Anterior cingulate cortex (tissue), 58 donors: ENCODE results near the gene SAT2.
"Not testable (repeated sequence)": the region's sequence is repeated elsewhere in the genome, so short reads cannot be mapped to it uniquely, and the experiment has no call there.

ENCODE experiments used
- DNase-seq, 58 donors: peaks; one replicate each; lab custom pipeline; 2025; lab: John Stamatoyannopoulos, UW

Gene SAT2

GRCh38 chr17:7627250-7628121 lies at the start of gene SAT2:
TSS of gene SAT2 (minus strand) at chr17:7627821. CDS start at chr17:7627635, 186 bp downstream.
- peak; percentile 52 to 97 (median 92) for DNase-seq

- DNase-seq: no peak
Observed at GRCh38 chr17:7676533-7676932, 48.9 kb upstream of the SAT2 start.

GRCh38 chr17:7674934-7675333 lies 47.3 kb upstream of the SAT2 start:
- no peak for DNase-seq

- DNase-seq: no peak
Observed at GRCh38 chr17:7673239-7673638, 45.6 kb upstream of the SAT2 start.

- no peak for DNase-seq
Observed at GRCh38 chr17:7668482-7668881, 40.9 kb upstream of the SAT2 start.

GRCh38 chr17:7667656-7668406 lies 40.2 kb upstream of the SAT2 start:
- DNase-seq: peak in 52 of 58 donors; percentile 21 to 93 (median 74)

- peak in 52 of 58 donors; percentile 22 to 90 (median 66) for DNase-seq
Observed at GRCh38 chr17:7656958-7657609, 29.5 kb upstream of the SAT2 start.

- no peak for DNase-seq
Observed at GRCh38 chr17:7655541-7655840, 27.9 kb upstream of the SAT2 start.

GRCh38 chr17:7654832-7655540 lies 27.4 kb upstream of the SAT2 start:
- DNase-seq: peak in 2 of 58 donors; percentile 4 to 40

- DNase-seq: peak in 3 of 58 donors; percentile 10 to 21 (median 11)
Observed at GRCh38 chr17:7652388-7653356, 25.1 kb upstream of the SAT2 start.

GRCh38 chr17:7651665-7652387 lies 24.2 kb upstream of the SAT2 start:
- peak in 37 of 58 donors; percentile 11 to 65 (median 37) for DNase-seq

GRCh38 chr17:7651097-7651664 lies 23.6 kb upstream of the SAT2 start:
- DNase-seq: no peak

GRCh38 chr17:7650509-7651096 lies 23.0 kb upstream of the SAT2 start, which contains the start of gene ATP1B2:
TSS of gene ATP1B2 (plus strand) at chr17:7650926. CDS start at chr17:7651519, 593 bp downstream.
- peak in 53 of 58 donors; percentile 23 to 84 (median 67) for DNase-seq

- no peak for DNase-seq
Observed at GRCh38 chr17:7647018-7647417, 19.4 kb upstream of the SAT2 start.

- DNase-seq: no peak
Observed at GRCh38 chr17:7646457-7646856, 18.8 kb upstream of the SAT2 start.

- DNase-seq: no peak
Observed at GRCh38 chr17:7644775-7645174, 17.2 kb upstream of the SAT2 start.

GRCh38 chr17:7641635-7642034 lies 14.0 kb upstream of the SAT2 start:
- DNase-seq: not testable (repeated sequence)

- DNase-seq: no peak
Observed at GRCh38 chr17:7640783-7641182, 13.2 kb upstream of the SAT2 start.
